Liver (tissue), 9 donors: ENCODE results near the gene CNGA3. TPM values are rescaled to one million over a fixed set of nuclear protein-coding genes. Genes with fewer than 3 reads are reported as not detected.
"Not testable (repeated sequence)": the region's sequence is repeated elsewhere in the genome, so short reads cannot be mapped to it uniquely, and the experiment has no call there.

Experiments
- DNase-seq: peaks from one replicate; pipeline ENCODE4 v3.0.0-alpha.2; 2017; ENCODE audit warnings: low spot score
- H3K27ac ChIP-seq, 2 donors: one replicate each; pipeline ENCODE4 v1.7.0; 2013; ENCODE audit warnings: inconsistent platforms in 2 of 2, low read length in 2 of 2, control low read depth in 1 of 2, low read depth in 1 of 2, mild to moderate bottlenecking in 1 of 2
- H3K27me3 ChIP-seq, 4 donors: one replicate each; pipeline versions ENCODE4 v1.6.1 to v1.7.0; 2013; ENCODE audit warnings: low read length in 3 of 4, inconsistent platforms in 1 of 4, mild to moderate bottlenecking in 1 of 4, moderate library complexity in 1 of 4; ENCODE audit not compliant: control insufficient read depth in 4 of 4, insufficient read depth in 4 of 4
- H3K36me3 ChIP-seq, 4 donors: one replicate each; pipeline versions ENCODE4 v1.6.1 to v1.7.0; 2013; ENCODE audit warnings: low read length in 3 of 4, mild to moderate bottlenecking in 3 of 4, low read depth in 1 of 4, moderate library complexity in 1 of 4; ENCODE audit not compliant: control insufficient read depth in 4 of 4, insufficient read depth in 3 of 4
- H3K4me1 ChIP-seq, 4 donors: one replicate each; pipeline versions ENCODE4 v1.6.1 to v1.7.0; 2013; ENCODE audit warnings: low read length in 3 of 4, mild to moderate bottlenecking in 3 of 4, moderate library complexity in 1 of 4; ENCODE audit not compliant: control insufficient read depth in 4 of 4, insufficient read depth in 4 of 4
- H3K4me3 ChIP-seq, 3 donors: one replicate each; pipeline versions ENCODE4 v1.6.1 to v1.7.0; 2013; ENCODE audit warnings: low read length in 3 of 3, control low read depth in 1 of 3, low read depth in 1 of 3, mild to moderate bottlenecking in 1 of 3
- H3K9ac ChIP-seq, 2 donors: one replicate each; pipeline ENCODE4 v1.7.0; 2013; ENCODE audit warnings: low read length in 2 of 2, mild to moderate bottlenecking in 2 of 2, moderate library complexity in 2 of 2, control low read depth in 1 of 2, low read depth in 1 of 2
- H3K9me3 ChIP-seq, 4 donors: one replicate each; pipeline versions ENCODE4 v1.6.1 to v1.7.0; 2013; ENCODE audit warnings: low read length in 3 of 4; ENCODE audit not compliant: control insufficient read depth in 4 of 4
- ATF3 ChIP-seq: IDR thresholded peaks from 2 replicates; pipeline ENCODE4 v1.6.1; 2016; ENCODE audit warnings: antibody characterized with exemption
- FOXA1 ChIP-seq: IDR thresholded peaks from 2 replicates; pipeline ENCODE4 v1.6.1; 2016; ENCODE audit warnings: antibody characterized with exemption
- FOXA2 ChIP-seq: IDR thresholded peaks from 2 replicates; pipeline ENCODE4 v1.6.1; 2016; ENCODE audit warnings: antibody characterized with exemption
- GABPA ChIP-seq, 2 donors: IDR thresholded peaks in 1 of 2; conservative IDR thresholded peaks in 1 of 2; 2 replicates each; pipeline ENCODE4 v1.6.1; 2016; ENCODE audit warnings: antibody characterized with exemption in 2 of 2, mild to moderate bottlenecking in 1 of 2, moderate library complexity in 1 of 2
- HNF4A ChIP-seq, 2 donors: conservative IDR thresholded peaks; 2 replicates each; pipeline ENCODE4 v1.6.1; 2016; ENCODE audit warnings: antibody characterized with exemption in 2 of 2, mild to moderate bottlenecking in 2 of 2
- HNF4G ChIP-seq: IDR thresholded peaks from 2 replicates; pipeline ENCODE4 v1.6.1; 2016; ENCODE audit warnings: antibody characterized with exemption
- JUND ChIP-seq, 2 donors: IDR thresholded peaks; 2 replicates each; pipeline ENCODE4 v1.6.1; 2016; ENCODE audit warnings: antibody characterized with exemption in 2 of 2
- MAX ChIP-seq: IDR thresholded peaks from 2 replicates; pipeline ENCODE4 v1.6.1; 2016; ENCODE audit warnings: antibody characterized with exemption
- NR2F2 ChIP-seq: IDR thresholded peaks from 2 replicates; pipeline ENCODE4 v1.6.1; 2016; ENCODE audit warnings: antibody characterized with exemption
- RAD21 ChIP-seq, 2 donors: IDR thresholded peaks; 2 replicates each; pipeline ENCODE4 v1.6.1; 2016; ENCODE audit warnings: antibody characterized with exemption in 2 of 2, mild to moderate bottlenecking in 2 of 2
- REST ChIP-seq: IDR thresholded peaks from 2 replicates; pipeline ENCODE4 v1.6.1; 2016; ENCODE audit warnings: antibody characterized with exemption, mild to moderate bottlenecking
- RXRA ChIP-seq, 2 donors: IDR thresholded peaks; 2 replicates each; pipeline ENCODE4 v1.6.1; 2017 to 2018; ENCODE audit warnings: antibody characterized with exemption in 2 of 2, mild to moderate bottlenecking in 1 of 2
- SP1 ChIP-seq: IDR thresholded peaks from 2 replicates; pipeline ENCODE4 v1.6.1; 2018; ENCODE audit warnings: antibody characterized with exemption, mild to moderate bottlenecking
- TAF1 ChIP-seq: conservative IDR thresholded peaks from 2 replicates; pipeline ENCODE4 v1.6.1; 2016; ENCODE audit warnings: antibody characterized with exemption, mild to moderate bottlenecking
- YY1 ChIP-seq: IDR thresholded peaks from 2 replicates; pipeline ENCODE4 v1.6.1; 2016; ENCODE audit warnings: antibody characterized with exemption, mild to moderate bottlenecking
- WGBS: extraction: QIAGEN DNeasy Blood & Tissue Kit; methylation state at CpG from one replicate; pipeline ENCODE4 v1.1.7; 2013; 5-methylcytosine and 5-hydroxymethylcytosine counted together
- polyA plus RNA-seq, 2 donors: library from polyadenylated mRNA; stranded (reverse) in 1 of 2; unstranded in 1 of 2; fragments of 200-250 nt in 1 of 2; fragments of >200 nt in 1 of 2; fragmentation: Nextera tagmentation in 1 of 2; extraction: Ambion mirVana in 1 of 2; gene quantifications; one replicate each; pipeline versions ENCODE4 v1.2.1 to v1.2.3, GENCODE V29; 2013 to 2015
- total RNA-seq, 2 donors: library from RNA; depleted of rRNA; stranded (reverse); fragments of >200 nt; gene quantifications; one replicate each; pipeline ENCODE4 v1.2.3, GENCODE V29; 2014
- donor health status: healthy.
- donor health status: healthy.
- donor health status: healthy.
- donor health status: healthy.
- donor health status: healthy.

CNGA3 gene
- total and polyA plus RNA-seq, 4 donors = not detected

GRCh38 chr2:98307131-98307696, 39.0 kb upstream of the CNGA3 start:
- not testable (repeated sequence) for DNase-seq, H3K27me3 ChIP-seq, H3K27ac ChIP-seq, H3K9me3 ChIP-seq, H3K4me1 ChIP-seq, H3K9ac ChIP-seq, H3K4me3 ChIP-seq, H3K36me3 ChIP-seq
- WGBS = 71% methylated on average over 9 of the region's 9 CpGs

- Histone ChIP-seq H3K36me3 (no peaks in the 10 kb centered on the region), H3K27me3 (no peaks in the 10 kb centered on the region)
- WGBS = 79% methylated on average over 8 of the region's 8 CpGs
Observed at GRCh38 chr2:98308068-98308467, 38.2 kb upstream of the CNGA3 start.

GRCh38 chr2:98308532-98308931, 37.7 kb upstream of the CNGA3 start:
- Histone ChIP-seq H3K27ac (no peak overlapping the region), H3K4me3 (no peak overlapping the region), H3K27me3 (no peaks in the 10 kb centered on the region), H3K9me3 (no peaks in the 10 kb centered on the region), H3K36me3 (no peaks in the 10 kb centered on the region), H3K9ac (no peak overlapping the region), H3K4me1 (no peaks in the 10 kb centered on the region)
- no peak for DNase-seq
- WGBS = 85% methylated on average over 4 of the region's 4 CpGs
- no peak for TF ChIP-seq YY1
- no peak for TF ChIP-seq GABPA (IDR thresholded peaks at IDR 0.05 in 1 of 2, conservative IDR thresholded peaks at IDR 0.05 in 1 of 2)
- TF ChIP-seq FOXA2 = no peak
- TF ChIP-seq ATF3 = no peak
- no peak for TF ChIP-seq NR2F2
- TF ChIP-seq HNF4G = no peak
- TF ChIP-seq REST = no peak
- TF ChIP-seq TAF1 = no peak
- TF ChIP-seq FOXA1 = no peak
- no peak for TF ChIP-seq RAD21 (IDR thresholded peaks at IDR 0.05)
- no peak for TF ChIP-seq JUND (IDR thresholded peaks at IDR 0.05)
- TF ChIP-seq SP1 = no peak

More at GRCh38 chr2:98308068-98308467, 38.2 kb upstream of the CNGA3 start:
- DNase-seq = no peak
- H3K9ac ChIP-seq = no peak overlapping the region
- H3K27ac ChIP-seq = no peak overlapping the region
- TF ChIP-seq TAF1 (no peak), JUND (IDR thresholded peaks at IDR 0.05) (no peak), HNF4G (no peak), HNF4A (conservative IDR thresholded peaks at IDR 0.05) (no peak), FOXA2 (no peak), RXRA (IDR thresholded peaks at IDR 0.05) (no peak), SP1 (no peak), MAX (no peak), REST (no peak), FOXA1 (no peak)
- H3K4me3 ChIP-seq = no peak overlapping the region
- no peaks in the 10 kb centered on the region for H3K9me3 ChIP-seq
- H3K4me1 ChIP-seq = no peaks in the 10 kb centered on the region
